Kidney epithelial cell (primary cell): Measurements from ENCODE around the gene DHRS12. TPM values are rescaled to one million over a fixed set of nuclear protein-coding genes. Genes with fewer than 3 reads are reported as not detected.

Experiments used
- DNase-seq: peaks from one replicate; pipeline ENCODE4 v3.0.0-alpha.2; 2010; ENCODE audit warnings: low read depth
- H3K27me3 ChIP-seq: 2 replicates; pipeline ENCODE4 v1.6.0; 2011; ENCODE audit warnings: low read length; ENCODE audit not compliant: control insufficient read depth, insufficient read depth
- H3K36me3 ChIP-seq: 2 replicates; pipeline ENCODE4 v1.5.1; 2011; ENCODE audit warnings: low read length; ENCODE audit not compliant: control insufficient read depth, insufficient read depth
- H3K4me3 ChIP-seq: 2 replicates; pipeline ENCODE4 v1.5.1; 2011; ENCODE audit warnings: low read depth, mild to moderate bottlenecking, control low read depth, low read length
- total RNA-seq: library from RNA; depleted of rRNA; stranded (reverse); fragments of >200 nt; gene quantifications from 2 replicates; pipeline ENCODE4 v1.2.3, GENCODE V29; 2015
- TF ChIP-seq, protein P1 (sequence below): IDR thresholded peaks from 2 replicates; pipeline ENCODE4 v1.5.1; 2011; ENCODE audit warnings: mild to moderate bottlenecking, moderate library complexity, low read length, control low read depth, inconsistent platforms; ENCODE audit not compliant: insufficient read depth, poor library complexity, severe bottlenecking

The DHRS12 gene
- total RNA-seq, 1 donor from 2014 or later, result 11.7 TPM

DNA sequence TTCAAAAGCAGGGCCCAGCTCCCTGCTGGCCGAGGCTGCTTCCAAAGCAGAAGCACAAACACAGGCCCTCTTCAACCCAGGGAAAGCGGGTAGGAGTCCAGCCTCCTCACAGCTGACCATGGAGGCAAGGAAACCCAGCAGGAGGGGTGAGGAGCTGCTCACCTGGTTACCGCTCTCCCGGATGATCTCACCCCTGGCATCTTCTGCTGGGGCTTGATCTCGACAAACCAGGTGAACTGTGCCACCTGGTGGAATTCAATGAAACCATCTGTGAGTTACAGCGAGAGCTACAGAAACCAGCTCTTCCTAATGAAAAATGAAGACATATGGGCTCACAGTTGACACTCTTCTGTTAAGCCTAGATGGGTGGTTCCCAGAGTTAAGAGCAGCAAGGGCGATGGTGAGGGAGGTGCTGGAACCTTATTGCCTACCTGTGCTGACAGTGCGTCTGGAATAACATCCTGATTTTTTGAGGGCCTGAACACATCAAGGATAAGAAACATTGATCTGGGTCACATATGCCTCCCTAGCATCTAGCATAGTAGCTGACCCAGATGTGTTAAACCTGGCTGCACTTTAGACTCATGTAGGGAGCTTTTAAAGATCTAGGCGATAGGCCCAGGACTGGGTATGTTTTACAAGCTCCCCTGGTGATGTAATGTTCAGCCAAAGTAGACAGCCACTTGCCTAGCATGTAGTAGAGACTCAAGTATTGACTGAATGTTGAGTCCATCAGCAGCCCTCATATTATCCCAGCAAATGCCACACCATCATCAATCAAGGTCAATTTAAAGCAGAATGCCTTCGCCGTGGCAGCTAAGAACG, 6.1 kb downstream of the DHRS12 start:
- Histone ChIP-seq H3K36me3 (no peaks in the 10 kb centered on the region), H3K27me3 (no peaks in the 10 kb centered on the region), H3K4me3 (no peak overlapping the region)
- no peak for DNase-seq
- TF ChIP-seq, protein P1, sequence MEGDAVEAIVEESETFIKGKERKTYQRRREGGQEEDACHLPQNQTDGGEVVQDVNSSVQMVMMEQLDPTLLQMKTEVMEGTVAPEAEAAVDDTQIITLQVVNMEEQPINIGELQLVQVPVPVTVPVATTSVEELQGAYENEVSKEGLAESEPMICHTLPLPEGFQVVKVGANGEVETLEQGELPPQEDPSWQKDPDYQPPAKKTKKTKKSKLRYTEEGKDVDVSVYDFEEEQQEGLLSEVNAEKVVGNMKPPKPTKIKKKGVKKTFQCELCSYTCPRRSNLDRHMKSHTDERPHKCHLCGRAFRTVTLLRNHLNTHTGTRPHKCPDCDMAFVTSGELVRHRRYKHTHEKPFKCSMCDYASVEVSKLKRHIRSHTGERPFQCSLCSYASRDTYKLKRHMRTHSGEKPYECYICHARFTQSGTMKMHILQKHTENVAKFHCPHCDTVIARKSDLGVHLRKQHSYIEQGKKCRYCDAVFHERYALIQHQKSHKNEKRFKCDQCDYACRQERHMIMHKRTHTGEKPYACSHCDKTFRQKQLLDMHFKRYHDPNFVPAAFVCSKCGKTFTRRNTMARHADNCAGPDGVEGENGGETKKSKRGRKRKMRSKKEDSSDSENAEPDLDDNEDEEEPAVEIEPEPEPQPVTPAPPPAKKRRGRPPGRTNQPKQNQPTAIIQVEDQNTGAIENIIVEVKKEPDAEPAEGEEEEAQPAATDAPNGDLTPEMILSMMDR, result peak; percentile 66

DNA sequence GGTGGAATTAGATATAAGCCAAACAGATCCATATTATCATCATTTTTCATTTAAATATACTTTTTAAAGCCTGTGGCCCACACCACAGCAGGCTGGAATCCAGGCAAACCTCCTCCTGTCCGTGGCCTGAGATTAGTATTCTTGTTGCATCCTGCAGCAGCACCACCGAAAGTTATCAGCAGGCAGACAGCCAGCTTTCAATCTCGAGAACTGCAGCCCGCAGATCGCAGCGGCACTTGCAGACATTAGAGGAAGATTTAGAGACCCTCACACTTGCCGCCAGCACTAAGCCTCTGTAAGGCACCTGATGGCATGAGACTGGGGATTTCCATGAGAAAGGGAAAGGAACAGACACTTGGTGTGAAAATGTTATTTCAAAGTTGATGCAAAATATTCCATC, 7.4 kb downstream of the DHRS12 start:
- no peak overlapping the region for H3K4me3 ChIP-seq
- no peaks in the 10 kb centered on the region for H3K36me3 ChIP-seq
- no peaks in the 10 kb centered on the region for H3K27me3 ChIP-seq
- DNase-seq, result no peak
- TF ChIP-seq, protein P1, result no peak

DNA sequence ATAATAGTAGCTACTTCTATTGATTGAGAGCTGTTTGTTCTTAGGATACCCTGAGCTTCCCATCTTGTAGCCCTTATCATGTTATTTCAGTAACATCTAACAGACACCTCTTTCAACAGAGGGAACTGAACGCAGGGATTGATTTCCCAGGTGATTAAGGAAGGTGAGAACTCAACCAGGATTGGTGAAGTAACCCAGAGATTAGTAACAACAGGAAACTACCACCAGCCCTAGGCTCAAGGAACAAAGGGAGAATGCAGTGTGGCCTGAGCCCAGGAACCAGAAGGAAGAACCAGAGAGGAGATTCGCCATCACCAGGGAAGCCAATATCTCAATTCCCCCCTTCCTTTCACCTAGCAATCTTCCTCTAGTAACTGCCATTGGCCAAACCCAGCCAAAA, 8.5 kb downstream of the DHRS12 start:
- Histone ChIP-seq H3K27me3 (no peaks in the 10 kb centered on the region), H3K36me3 (no peaks in the 10 kb centered on the region), H3K4me3 (no peak overlapping the region)
- no peak for DNase-seq
- TF ChIP-seq, protein P1, result no peak

DNA sequence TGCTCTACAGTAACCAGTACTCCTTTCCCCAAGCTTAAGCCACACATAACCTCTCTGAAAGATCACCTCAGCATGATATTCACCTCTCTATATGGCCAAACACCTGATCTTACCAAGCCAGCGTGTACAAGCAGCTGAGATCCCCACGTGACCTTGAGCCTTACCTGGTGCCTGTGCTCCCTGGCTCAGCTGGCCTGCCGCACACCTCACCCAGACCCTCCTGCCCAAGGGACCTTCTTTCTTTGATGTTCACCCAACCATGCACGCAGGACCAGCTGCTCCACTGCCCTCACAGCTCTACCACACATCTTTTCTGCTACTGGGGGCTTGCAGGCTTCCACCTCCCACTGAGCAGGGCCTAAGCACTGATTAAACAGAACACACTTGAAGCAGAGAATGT, 9.0 kb downstream of the DHRS12 start:
- H3K27me3 ChIP-seq, result no peaks in the 10 kb centered on the region
- TF ChIP-seq, protein P1, result no peak
- H3K4me3 ChIP-seq, result no peak overlapping the region
- DNase-seq, result no peak
- no peaks in the 10 kb centered on the region for H3K36me3 ChIP-seq

DNA sequence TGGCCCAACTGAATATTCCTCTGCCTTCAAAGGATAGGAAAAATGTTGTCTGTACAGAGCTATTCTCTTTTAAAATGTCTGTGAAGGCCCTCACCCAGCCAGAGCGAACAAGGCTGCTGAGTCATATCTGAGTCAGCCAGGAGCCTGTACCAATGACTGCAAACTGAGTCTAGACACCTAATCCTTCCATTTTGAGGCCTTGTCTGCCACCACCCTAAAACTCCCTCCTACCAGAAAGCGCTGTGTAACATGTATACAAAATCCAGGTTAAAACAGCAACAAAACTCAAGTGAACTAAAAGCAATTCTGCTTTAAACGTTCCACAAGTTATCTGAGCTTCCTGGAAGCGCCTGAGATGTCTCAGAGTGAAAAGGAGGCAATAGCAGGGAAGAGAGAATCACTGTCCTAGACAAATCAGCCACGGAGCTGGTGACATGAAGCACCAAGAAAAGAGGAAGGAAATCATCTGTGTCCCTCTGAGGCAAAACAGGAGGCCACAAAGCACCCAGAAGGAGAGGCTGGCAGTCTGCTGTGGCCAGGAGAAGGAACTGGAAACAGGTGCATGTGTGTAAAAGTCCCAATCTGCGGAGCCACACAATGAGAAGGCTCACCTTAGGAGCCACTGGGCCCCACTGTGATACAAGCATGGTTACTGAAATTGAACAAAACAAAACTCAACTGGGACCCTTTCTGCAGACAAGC, 10.2 kb downstream of the DHRS12 start:
- H3K27me3 ChIP-seq, result no peaks in the 10 kb centered on the region
- DNase-seq, result no peak
- TF ChIP-seq, protein P1, result no peak
- no peaks in the 10 kb centered on the region for H3K36me3 ChIP-seq
- no peak overlapping the region for H3K4me3 ChIP-seq
